ENCODE results near the gene GBF1.
A peak's percentile ranks its signal among the peaks of the same experiment; 100 is the strongest.

GBF1 gene

GRCh38 chr10:102420714-102421506 is 175.6 kb downstream of the GBF1 start, which contains the start of gene FBXL15:
Gene FBXL15 (plus strand): TSS chr10:102420836. CDS start chr10:102421130, 294 bp downstream.
- H3K27ac ChIP-seq (replicated peaks), result peak within 1 kb of the TSS; percentile 82
- DNase-seq (ENCODE audit: low read depth in 1 of 2, low spot score in 1 of 2), result peak; percentile 95 to 99
- H3K27me3 ChIP-seq (ENCODE audit: insufficient read depth, poor library complexity, severe bottlenecking), result peaks cover 8% of the 10 kb centered on the region

GRCh38 chr10:102421507-102421756 is 176.1 kb downstream of the GBF1 start:
- DNase-seq (ENCODE audit: low read depth in 1 of 2, low spot score in 1 of 2), result peak in 1 of 2 experiments; percentile 18
- peak overlapping the region; percentile 82 for H3K27ac ChIP-seq (replicated peaks)
- H3K4me3 ChIP-seq (replicated peaks; ENCODE audit: insufficient read depth, low read length), result peak overlapping the region; percentile 99
- peaks cover 8% of the 10 kb centered on the region for H3K27me3 ChIP-seq (ENCODE audit: insufficient read depth, poor library complexity, severe bottlenecking)
- no peak for TF ChIP-seq CTCF (IDR thresholded peaks at IDR 0.05; ENCODE audit: insufficient read depth, low read length)
- no peak for TF ChIP-seq SPI1 (IDR thresholded peaks at IDR 0.05; ENCODE audit: borderline replicate concordance, low read depth)
- no peak for TF ChIP-seq POLR2AphosphoS5 (IDR thresholded peaks at IDR 0.05; ENCODE audit: low read depth)
- no peak for TF ChIP-seq REST (IDR thresholded peaks at IDR 0.05; ENCODE audit: insufficient replicate concordance, low read depth)

More at GRCh38 chr10:102420714-102421506, 175.6 kb downstream of the GBF1 start, which contains the start of gene FBXL15:
- TF ChIP-seq GABPA (IDR thresholded peaks at IDR 0.05; ENCODE audit: low read depth), result peak; percentile 89
- TF ChIP-seq SPI1 (IDR thresholded peaks at IDR 0.05; ENCODE audit: borderline replicate concordance, low read depth), result peak; percentile 28; the same call in 1 of the 2 replicates
- no peak for TF ChIP-seq CTCF (IDR thresholded peaks at IDR 0.05; ENCODE audit: insufficient read depth, low read length)
- peak; percentile 51 for TF ChIP-seq REST (IDR thresholded peaks at IDR 0.05; ENCODE audit: insufficient replicate concordance, low read depth)
- no peak for TF ChIP-seq POLR2AphosphoS5 (IDR thresholded peaks at IDR 0.05; ENCODE audit: low read depth)
- H3K4me3 ChIP-seq (replicated peaks; ENCODE audit: insufficient read depth, low read length), result peak within 1 kb of the TSS; percentile 99

- Histone ChIP-seq H3K27me3 (ENCODE audit: insufficient read depth, poor library complexity, severe bottlenecking) (peaks cover 8% of the 10 kb centered on the region), H3K27ac (replicated peaks) (peak overlapping the region; percentile 82), H3K4me3 (replicated peaks; ENCODE audit: insufficient read depth, low read length) (peak overlapping the region; percentile 99)
- peak; percentile 38 for TF ChIP-seq POLR2AphosphoS5 (IDR thresholded peaks at IDR 0.05; ENCODE audit: low read depth)
- TF ChIP-seq GABPA (IDR thresholded peaks at IDR 0.05; ENCODE audit: low read depth), result no peak; the same call in 1 of the 2 replicates
- peak; percentile 35 to 36 for DNase-seq (ENCODE audit: low read depth in 1 of 2, low spot score in 1 of 2)
These were observed 176.6 kb downstream of the GBF1 start for GRCh38 chr10:102421757-102422512.

- Histone ChIP-seq H3K27ac (replicated peaks) (peak overlapping the region; percentile 82), H3K27me3 (ENCODE audit: insufficient read depth, poor library complexity, severe bottlenecking) (peaks cover 8% of the 10 kb centered on the region), H3K4me3 (replicated peaks; ENCODE audit: insufficient read depth, low read length) (peak overlapping the region; percentile 99)
- TF ChIP-seq SPI1 (IDR thresholded peaks at IDR 0.05; ENCODE audit: borderline replicate concordance, low read depth) (no peak), GABPA (IDR thresholded peaks at IDR 0.05; ENCODE audit: low read depth) (no peak), POLR2AphosphoS5 (IDR thresholded peaks at IDR 0.05; ENCODE audit: low read depth) (peak; percentile 66), REST (IDR thresholded peaks at IDR 0.05; ENCODE audit: insufficient replicate concordance, low read depth) (peak; percentile 56), CTCF (IDR thresholded peaks at IDR 0.05; ENCODE audit: insufficient read depth, low read length) (peak; percentile 84)
- DNase-seq (ENCODE audit: low read depth in 1 of 2, low spot score in 1 of 2), result peak; percentile 73 to 82
These were observed 177.3 kb downstream of the GBF1 start for GRCh38 chr10:102422545-102423129.
